DMS79 (cell line): ENCODE results near the gene CYP2R1.
A peak's percentile ranks its signal among the peaks of the same experiment; 100 is the strongest.
"Not testable (repeated sequence)": the region's sequence is repeated elsewhere in the genome, so short reads cannot be mapped to it uniquely, and the experiment has no call there.

Experiments
- DNase-seq: peaks from one replicate; lab custom pipeline; 2025; lab: John Stamatoyannopoulos, UW

CYP2R1 gene

DNA sequence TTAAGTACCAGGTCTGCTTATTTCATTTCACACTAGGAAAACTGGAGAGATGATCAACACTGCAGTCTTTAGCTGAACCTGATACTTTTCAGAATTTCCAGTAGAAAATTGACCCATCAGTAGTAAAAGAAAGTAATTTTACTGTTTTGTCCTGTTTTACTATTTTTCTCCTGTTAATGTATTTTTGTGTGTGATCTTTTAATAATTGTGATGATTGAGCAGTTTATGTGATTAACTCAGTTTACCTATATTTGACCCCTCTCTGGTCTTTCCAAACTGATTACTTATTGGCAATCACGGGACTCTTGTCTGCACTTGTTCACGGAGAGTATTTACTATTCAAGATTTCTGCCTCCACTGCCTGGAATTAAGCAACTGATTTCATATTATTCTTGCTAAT, 546 bp upstream of the CYP2R1 start:
- DNase-seq, result no peak

GRCh38 chr11:14891143-14892035, 642 bp downstream of the CYP2R1 start:
- DNase-seq, result peak; percentile 72

DNA sequence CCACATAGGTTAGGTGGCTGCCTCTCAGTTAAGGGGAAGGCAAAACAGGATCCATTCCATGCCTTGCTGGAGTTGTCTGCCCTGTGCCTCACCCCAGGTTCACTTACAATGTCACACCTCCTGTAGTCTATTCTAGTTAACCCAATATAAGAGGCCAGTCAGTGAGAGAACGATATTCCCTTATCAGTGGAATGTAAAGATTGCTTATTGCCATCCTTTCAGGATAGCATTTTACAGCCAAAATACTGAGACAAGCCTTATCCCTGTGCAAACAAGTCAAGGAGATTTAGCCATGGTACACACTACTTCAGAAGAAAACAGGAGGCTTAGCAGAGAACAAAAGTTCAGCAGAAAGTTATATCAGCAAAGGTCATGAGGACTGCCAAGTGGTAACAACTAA, 5.5 kb downstream of the CYP2R1 start:
- no peak for DNase-seq

DNA sequence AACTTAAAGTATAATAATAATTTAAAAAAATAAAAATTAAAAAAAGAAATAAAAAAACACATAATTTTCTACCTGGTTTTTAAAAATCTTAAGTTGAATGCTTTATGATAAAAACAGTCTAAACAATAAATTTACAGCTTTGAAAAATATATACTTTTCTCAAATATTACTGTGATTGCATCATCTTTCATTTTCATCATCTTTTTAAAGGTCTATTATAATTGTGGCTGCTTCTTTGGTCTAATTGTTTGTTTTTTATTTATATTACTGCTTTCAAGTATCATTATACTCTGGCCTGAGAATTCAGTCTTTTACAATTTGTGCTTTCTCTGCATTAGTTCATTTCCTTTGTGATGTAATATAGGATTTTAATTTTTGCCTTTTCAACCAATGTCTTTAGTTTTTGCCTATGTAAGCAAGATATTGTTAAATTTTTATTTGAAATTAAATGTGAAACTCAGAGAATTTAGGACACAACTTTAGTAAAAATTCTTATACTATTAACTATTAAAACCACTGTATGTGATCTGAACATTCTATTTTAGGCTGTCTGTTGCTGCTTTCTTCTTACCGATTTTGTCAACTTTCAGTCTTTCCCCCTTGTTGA, 7.3 kb downstream of the CYP2R1 start:
- no peak for DNase-seq

GRCh38 chr11:14883683-14884082, 8.3 kb downstream of the CYP2R1 start:
- not testable (repeated sequence) for DNase-seq

- no peak for DNase-seq
Measured at GRCh38 chr11:14882196-14882595, 9.8 kb downstream of the CYP2R1 start.

GRCh38 chr11:14881576-14882193, 10.3 kb downstream of the CYP2R1 start:
- no peak for DNase-seq

DNA sequence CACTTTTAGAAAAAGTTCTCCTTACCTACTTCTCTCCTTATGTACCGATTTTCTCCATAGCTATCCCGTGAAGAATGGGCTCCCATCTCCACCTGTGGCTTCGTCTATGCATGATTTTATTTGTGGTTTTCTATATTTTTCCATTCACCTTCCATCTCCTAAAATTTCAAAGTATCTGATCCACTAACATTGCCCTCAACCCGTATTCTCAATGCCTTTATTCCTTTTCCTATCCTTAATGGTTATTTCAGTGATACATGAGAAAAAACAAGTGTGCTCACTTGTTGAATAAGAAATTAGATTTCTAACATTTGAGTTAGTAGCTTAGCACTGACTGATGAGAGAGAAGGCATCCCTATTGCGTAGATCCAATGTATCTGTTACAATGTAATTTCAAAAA, 16.9 kb downstream of the CYP2R1 start:
- no peak for DNase-seq

- no peak for DNase-seq
Measured at GRCh38 chr11:14873632-14874031, 18.4 kb downstream of the CYP2R1 start.

GRCh38 chr11:14872032-14872431, 20.0 kb downstream of the CYP2R1 start:
- DNase-seq, result no peak

DNA sequence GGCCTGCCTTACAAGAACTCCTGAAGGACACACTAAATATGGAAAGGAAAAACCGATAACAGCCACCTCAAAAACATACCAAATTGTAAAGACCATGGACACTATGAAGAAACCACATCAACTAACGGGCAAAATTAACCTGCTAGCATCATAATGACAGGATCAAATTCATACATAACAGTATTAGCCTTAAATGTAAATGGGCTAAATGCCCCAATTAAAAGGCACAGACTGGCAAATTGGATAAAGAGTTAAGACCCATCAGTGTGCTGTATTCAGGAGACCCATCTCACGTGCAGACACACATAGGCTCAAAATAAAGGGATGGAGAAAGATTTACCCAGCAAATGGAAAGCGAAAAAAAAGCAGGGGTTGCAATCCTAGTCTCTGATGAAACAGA, 28.3 kb downstream of the CYP2R1 start:
- not testable (repeated sequence) for DNase-seq

- no peak for DNase-seq
Measured at GRCh38 chr11:14861680-14862079, 30.4 kb downstream of the CYP2R1 start.

GRCh38 chr11:14860511-14860910, 31.5 kb downstream of the CYP2R1 start:
- DNase-seq, result no peak

GRCh38 chr11:14858404-14858803, 33.6 kb downstream of the CYP2R1 start:
- no peak for DNase-seq

DNA sequence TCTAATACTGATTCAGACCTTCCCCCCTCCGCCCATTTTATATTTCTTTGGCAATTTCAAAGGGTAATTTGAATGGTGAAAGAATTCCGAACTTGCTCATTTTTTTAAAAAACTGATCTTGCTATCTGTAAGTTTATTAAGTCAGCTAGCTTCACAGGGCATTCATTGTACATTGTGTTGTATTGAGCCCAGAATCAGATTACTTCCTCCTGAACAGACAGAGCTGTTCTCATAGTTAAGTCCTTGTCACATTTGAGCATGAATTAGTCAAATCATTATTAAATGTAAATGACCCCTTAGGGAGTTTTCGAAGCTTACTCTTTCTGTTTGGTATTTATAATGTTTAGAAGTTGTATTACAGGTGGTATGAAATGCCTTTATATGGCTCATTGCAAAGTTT, 34.4 kb downstream of the CYP2R1 start:
- DNase-seq, result no peak

GRCh38 chr11:14855890-14856289, 36.1 kb downstream of the CYP2R1 start:
- DNase-seq, result no peak

- no peak for DNase-seq
Measured at GRCh38 chr11:14854057-14854456, 38.0 kb downstream of the CYP2R1 start.

- DNase-seq, result no peak
Measured at GRCh38 chr11:14852571-14853177, 39.4 kb downstream of the CYP2R1 start.

- no peak for DNase-seq
Measured at GRCh38 chr11:14842002-14842401, 50.0 kb downstream of the CYP2R1 start.

GRCh38 chr11:14835496-14836492, 56.2 kb downstream of the CYP2R1 start:
- DNase-seq, result no peak
